ENCODE measurements around the gene XPNPEP3. TPM values are rescaled to one million over a fixed set of nuclear protein-coding genes. Genes with fewer than 3 reads are reported as not detected.

XPNPEP3 gene
- total RNA-seq, 1 experiment from 2014 or later, result 33.1 TPM

GRCh38 chr22:40958299-40958698 lies 101.4 kb downstream of the XPNPEP3 start:
- Mint-ChIP-seq H3K4me3 (ENCODE audit: unreplicated experiment) (no peak overlapping the region), H3K36me3 (ENCODE audit: insufficient read depth, unreplicated experiment) (peaks cover 69% of the 10 kb centered on the region), H3K4me1 (ENCODE audit: insufficient read depth, unreplicated experiment) (peaks cover 6% of the 10 kb centered on the region), H3K27me3 (ENCODE audit: insufficient read depth, unreplicated experiment) (no peaks in the 10 kb centered on the region), H3K27ac (ENCODE audit: low read depth, unreplicated experiment) (no peak overlapping the region), H3K9me3 (ENCODE audit: unreplicated experiment) (no peaks in the 10 kb centered on the region)
- intact Hi-C loops (cut with micrococcal nuclease), result loop anchor here (10.0 kb wide), 1 partner anchor 247 kb away; the partner anchor contains the start of gene L3MBTL2
- ChIA-PET CTCF (interaction anchor here (0.8 kb wide), 1 partner anchor 236 kb away, joined by 4 read pairs; no protein-coding TSS in a partner anchor), POLR2A (interaction anchor here (0.7 to 4.0 kb wide), 5 partner anchors 8 to 135 kb away, joined by 3 to 16 read pairs (median 3); partner anchors contain the start of gene EP300)
- BruUV-seq (replicated peaks), result no TSS peak
- no peak for TF ChIP-seq CTCF (IDR thresholded peaks at IDR 0.05; ENCODE audit: unreplicated experiment)
- no peak for DNase-seq (ENCODE audit: unreplicated experiment)

- BruUV-seq (replicated peaks), result no TSS peak
- Mint-ChIP-seq H3K27me3 (ENCODE audit: insufficient read depth, unreplicated experiment) (no peaks in the 10 kb centered on the region), H3K4me3 (ENCODE audit: unreplicated experiment) (no peak overlapping the region), H3K36me3 (ENCODE audit: insufficient read depth, unreplicated experiment) (peaks cover 66% of the 10 kb centered on the region), H3K9me3 (ENCODE audit: unreplicated experiment) (no peaks in the 10 kb centered on the region), H3K4me1 (ENCODE audit: insufficient read depth, unreplicated experiment) (no peaks in the 10 kb centered on the region), H3K27ac (ENCODE audit: low read depth, unreplicated experiment) (peak overlapping the region; percentile 10)
- intact Hi-C loops (cut with micrococcal nuclease), result no loop called here
- no peak for TF ChIP-seq CTCF (IDR thresholded peaks at IDR 0.05; ENCODE audit: unreplicated experiment)
- no peak for DNase-seq (ENCODE audit: unreplicated experiment)
- POLR2A ChIA-PET, result interaction anchor here (0.6 to 4.0 kb wide), 7 partner anchors 9 to 515 kb away, joined by 3 to 21 read pairs (median 4); partner anchors contain the start of genes EP300 and RBX1
- CTCF ChIA-PET, result interaction anchor here (0.7 kb wide), 1 partner anchor 129 kb away, joined by 4 read pairs; no protein-coding TSS in a partner anchor
Observed at GRCh38 chr22:40960145-40960544, 103.2 kb downstream of the XPNPEP3 start.

- Mint-ChIP-seq H3K4me3 (ENCODE audit: unreplicated experiment) (no peak overlapping the region), H3K36me3 (ENCODE audit: insufficient read depth, unreplicated experiment) (peaks cover 90% of the 10 kb centered on the region), H3K9me3 (ENCODE audit: unreplicated experiment) (no peaks in the 10 kb centered on the region), H3K4me1 (ENCODE audit: insufficient read depth, unreplicated experiment) (no peaks in the 10 kb centered on the region), H3K27ac (ENCODE audit: low read depth, unreplicated experiment) (no peak overlapping the region), H3K27me3 (ENCODE audit: insufficient read depth, unreplicated experiment) (no peaks in the 10 kb centered on the region)
- ChIA-PET POLR2A (interaction anchor here (0.9 to 2.1 kb wide), 4 partner anchors 8 to 63 kb away, joined by 3 to 16 read pairs (median 4); partner anchors contain the start of gene RBX1), CTCF (no interaction called here)
- BruUV-seq (replicated peaks), result no TSS peak
- no peak for TF ChIP-seq CTCF (IDR thresholded peaks at IDR 0.05; ENCODE audit: unreplicated experiment)
- intact Hi-C loops (cut with micrococcal nuclease), result no loop called here
- DNase-seq (ENCODE audit: unreplicated experiment), result no peak
Observed at GRCh38 chr22:40965936-40966725, 109.2 kb downstream of the XPNPEP3 start.

- Mint-ChIP-seq H3K4me3 (ENCODE audit: unreplicated experiment) (no peak overlapping the region), H3K27me3 (ENCODE audit: insufficient read depth, unreplicated experiment) (no peaks in the 10 kb centered on the region), H3K4me1 (ENCODE audit: insufficient read depth, unreplicated experiment) (no peaks in the 10 kb centered on the region), H3K27ac (ENCODE audit: low read depth, unreplicated experiment) (no peak overlapping the region), H3K36me3 (ENCODE audit: insufficient read depth, unreplicated experiment) (peaks cover 91% of the 10 kb centered on the region), H3K9me3 (ENCODE audit: unreplicated experiment) (no peaks in the 10 kb centered on the region)
- no TSS peak for BruUV-seq (replicated peaks)
- intact Hi-C loops (cut with micrococcal nuclease), result no loop called here
- CTCF ChIA-PET, result interaction anchor here (0.6 kb wide), 1 partner anchor 491 kb away, joined by 5 read pairs; no protein-coding TSS in a partner anchor
- no peak for TF ChIP-seq CTCF (IDR thresholded peaks at IDR 0.05; ENCODE audit: unreplicated experiment)
- POLR2A ChIA-PET, result interaction anchor here (0.9 to 2.1 kb wide), 4 partner anchors 9 to 62 kb away, joined by 3 to 16 read pairs (median 4); partner anchors contain the start of gene RBX1
- no peak for DNase-seq (ENCODE audit: unreplicated experiment)
Observed at GRCh38 chr22:40966726-40967085, 109.8 kb downstream of the XPNPEP3 start.
